ENCODE data around the gene MS4A18.

GRCh38 chr11:60701469-60701818 lies 23.1 kb upstream of the MS4A18 start:
- no peak for TF ChIP-seq POLR2A (IDR thresholded peaks at IDR 0.05)
- no peak for TF ChIP-seq CTCF (IDR thresholded peaks at IDR 0.05)

All from lower leg skin (tissue), 3 donors.